Stomach (tissue), 9 donors: ENCODE data around the gene GRAMD2A. TPM values are rescaled to one million over a fixed set of nuclear protein-coding genes. Genes with fewer than 3 reads are reported as not detected.

ENCODE experiments used
- DNase-seq, 2 donors: peaks; one replicate each; pipeline versions ENCODE4 v3.0.0 to v3.0.0-alpha.2; 2013 to 2019
- H3K27ac ChIP-seq, 5 donors: fragments of 200-600 bp in 4 of 5; sonication (generic) in 4 of 5; one replicate each; pipeline ENCODE4 v1.5.1; 2013 to 2019; ENCODE audit warnings: mild to moderate bottlenecking in 1 of 5, moderate library complexity in 1 of 5
- H3K27me3 ChIP-seq, 3 donors: fragments of 200-600 bp; sonication (generic); one replicate each; pipeline ENCODE4 v1.5.1; 2017 to 2019; ENCODE audit warnings: mixed run types in 1 of 3
- H3K36me3 ChIP-seq, 4 donors: fragments of 200-600 bp; sonication (generic); 1 replicate in 3 of 4; 2 replicates in 1 of 4; pipeline ENCODE4 v1.5.1; 2016 to 2019
- H3K4me1 ChIP-seq, 4 donors: fragments of 200-600 bp; sonication (generic); one replicate each; pipeline ENCODE4 v1.5.1; 2016 to 2019
- H3K4me3 ChIP-seq, 4 donors: fragments of 200-600 bp; sonication (generic) in 3 of 4; one replicate each; pipeline ENCODE4 v1.5.1; 2016 to 2019; ENCODE audit warnings: mild to moderate bottlenecking in 1 of 4
- H3K9me3 ChIP-seq, 4 donors: fragments of 200-600 bp; sonication (generic); one replicate each; pipeline ENCODE4 v1.5.1; 2016 to 2019
- EP300 ChIP-seq: sonication (generic); formaldehyde crosslinking; IDR thresholded peaks from one replicate; pipeline ENCODE4 v1.6.1; 2017; ENCODE audit warnings: antibody characterized with exemption
- POLR2A ChIP-seq, 4 donors: fragments of 450-650 bp; IDR thresholded peaks; one replicate each; pipeline ENCODE4 v1.6.1; 2016; ENCODE audit warnings: antibody characterized with exemption in 4 of 4, control low read depth in 2 of 4, mild to moderate bottlenecking in 1 of 4, moderate library complexity in 1 of 4
- POLR2AphosphoS5 ChIP-seq, 3 donors: sonication (generic); formaldehyde crosslinking; IDR thresholded peaks; one replicate each; pipeline ENCODE4 v1.6.1; 2016; ENCODE audit warnings: antibody characterized with exemption in 3 of 3
- WGBS, 5 donors: extraction: QIAGEN DNeasy Blood & Tissue Kit in 3 of 5; methylation state at CpG; one replicate each; pipeline versions ENCODE4 v1.1.5 to v1.1.7; 2013 to 2018; 5-methylcytosine and 5-hydroxymethylcytosine counted together
- intact Hi-C: fragments of 100-400 bp; cut with DNase I; formaldehyde crosslinking; loops from one replicate; pipeline ENCODE4 v1.15.1; 2023; ENCODE audit warnings: low total_unique reads
- polyA plus RNA-seq, 3 donors: library from polyadenylated mRNA; stranded (reverse); fragments of 200-250 nt; gene quantifications; one replicate each; pipeline ENCODE4 v1.2.3, GENCODE V29; 2013
- total RNA-seq, 5 donors: library from RNA; depleted of rRNA; stranded (reverse); fragments of >200 nt; gene quantifications; one replicate each; pipeline versions ENCODE4 v1.1.0 to v1.2.3, GENCODE V29; 2014 to 2016
- TF ChIP-seq, protein P1 (sequence below), 7 experiments: fragments of 450-650 bp in 4 of 7; fragments of 200-600 bp in 3 of 7; sonication (generic) in 3 of 7; IDR thresholded peaks; one replicate each; pipeline ENCODE4 v1.5.1; 2016 to 2019; ENCODE audit warnings: antibody characterized with exemption in 7 of 7, control low read depth in 2 of 7, mild to moderate bottlenecking in 1 of 7
- donor health status: healthy with polysubstance abuse.
- donor health status: Bipolar disorder and iron deficiency.
- donor health status: healthy.

Gene GRAMD2A
- total and polyA plus RNA-seq, 8 donors: 0.29 to 0.92 (median 0.59) TPM; not detected in 4

DNA sequence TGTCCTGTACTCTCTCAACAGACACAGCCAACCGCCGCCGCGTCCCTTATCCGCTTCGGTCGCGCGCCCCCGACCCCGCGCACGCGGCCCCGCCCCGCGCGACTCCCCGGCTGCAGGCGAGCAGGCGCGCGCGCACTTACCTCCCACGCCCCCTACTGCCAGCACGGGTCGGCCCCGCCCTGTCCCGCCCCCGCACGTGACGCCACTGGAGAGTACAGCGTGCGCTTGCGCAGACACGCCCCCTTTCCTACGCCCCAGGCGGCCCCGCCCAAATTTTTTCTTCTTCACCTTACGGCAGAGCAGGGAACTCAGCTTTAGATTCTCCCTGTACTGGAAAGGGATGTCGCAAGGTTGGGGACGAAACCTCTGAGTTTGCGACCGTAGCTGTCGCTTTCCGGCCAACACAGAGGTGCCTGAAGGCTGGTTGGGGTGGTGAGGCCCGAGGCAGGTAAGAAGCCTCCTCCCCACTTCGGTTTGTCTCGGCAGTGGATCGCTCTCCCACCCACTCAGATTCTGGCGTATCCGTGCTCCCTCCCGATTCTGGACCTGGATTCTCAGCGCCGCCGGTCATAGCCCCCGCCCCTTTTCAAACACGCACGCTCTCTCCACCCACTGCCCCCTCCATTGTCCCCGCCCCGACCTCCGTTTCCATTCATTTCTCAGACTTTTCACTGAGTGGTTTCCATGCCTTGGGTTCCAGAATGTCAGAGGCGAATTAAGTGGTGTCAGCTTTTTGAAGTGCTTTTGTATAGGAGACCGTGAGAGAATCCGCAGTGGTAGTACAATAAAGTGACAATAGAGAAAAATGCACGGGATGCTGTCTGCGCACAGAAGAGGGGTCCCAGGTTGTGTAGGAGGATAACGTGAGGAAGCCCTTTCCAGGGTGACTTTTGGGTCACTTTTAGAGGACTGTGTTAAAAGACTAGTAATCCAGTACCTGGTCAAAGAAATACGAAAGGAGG lies 79.3 kb downstream of the GRAMD2A start, which contains the start of the genes MYO9A and SENP8:
Gene MYO9A (minus strand): TSS at position 134 of the 962 bp plus-strand sequence. CDS start 71,587 bp downstream, outside the sequence.
Gene SENP8 (plus strand): TSS at position 387 of the 962 bp plus-strand sequence. CDS start 21,221 bp downstream, outside the sequence.
- WGBS, 5 donors: 0 to 1% (median 1%) methylated on average over 40 to 69 of the region's 69 CpGs
- intact Hi-C loops: no loop called here
- H3K4me1 ChIP-seq: peaks cover 17 to 55% (median 34%) of the 10 kb centered on the region in 4 donors
- H3K9me3 ChIP-seq: no peaks in the 10 kb centered on the region
- no peaks in the 10 kb centered on the region for H3K36me3 ChIP-seq
- H3K27me3 ChIP-seq: no peaks in the 10 kb centered on the region
- peak within 1 kb of the TSS; percentile 86 to 97 (median 94) for H3K27ac ChIP-seq
- DNase-seq: peak; percentile 98 to 99
- TF ChIP-seq, protein P1, sequence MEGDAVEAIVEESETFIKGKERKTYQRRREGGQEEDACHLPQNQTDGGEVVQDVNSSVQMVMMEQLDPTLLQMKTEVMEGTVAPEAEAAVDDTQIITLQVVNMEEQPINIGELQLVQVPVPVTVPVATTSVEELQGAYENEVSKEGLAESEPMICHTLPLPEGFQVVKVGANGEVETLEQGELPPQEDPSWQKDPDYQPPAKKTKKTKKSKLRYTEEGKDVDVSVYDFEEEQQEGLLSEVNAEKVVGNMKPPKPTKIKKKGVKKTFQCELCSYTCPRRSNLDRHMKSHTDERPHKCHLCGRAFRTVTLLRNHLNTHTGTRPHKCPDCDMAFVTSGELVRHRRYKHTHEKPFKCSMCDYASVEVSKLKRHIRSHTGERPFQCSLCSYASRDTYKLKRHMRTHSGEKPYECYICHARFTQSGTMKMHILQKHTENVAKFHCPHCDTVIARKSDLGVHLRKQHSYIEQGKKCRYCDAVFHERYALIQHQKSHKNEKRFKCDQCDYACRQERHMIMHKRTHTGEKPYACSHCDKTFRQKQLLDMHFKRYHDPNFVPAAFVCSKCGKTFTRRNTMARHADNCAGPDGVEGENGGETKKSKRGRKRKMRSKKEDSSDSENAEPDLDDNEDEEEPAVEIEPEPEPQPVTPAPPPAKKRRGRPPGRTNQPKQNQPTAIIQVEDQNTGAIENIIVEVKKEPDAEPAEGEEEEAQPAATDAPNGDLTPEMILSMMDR (IDR thresholded peaks at IDR 0.05): peak in 2 of 7 experiments; percentile 17 to 48
- no peak for TF ChIP-seq EP300
- no peak for TF ChIP-seq POLR2A (IDR thresholded peaks at IDR 0.05)
- TF ChIP-seq POLR2AphosphoS5 (IDR thresholded peaks at IDR 0.05): peak; percentile 61 to 92 (median 88)
- peak within 1 kb of the TSS; percentile 84 to 93 (median 90) for H3K4me3 ChIP-seq

DNA sequence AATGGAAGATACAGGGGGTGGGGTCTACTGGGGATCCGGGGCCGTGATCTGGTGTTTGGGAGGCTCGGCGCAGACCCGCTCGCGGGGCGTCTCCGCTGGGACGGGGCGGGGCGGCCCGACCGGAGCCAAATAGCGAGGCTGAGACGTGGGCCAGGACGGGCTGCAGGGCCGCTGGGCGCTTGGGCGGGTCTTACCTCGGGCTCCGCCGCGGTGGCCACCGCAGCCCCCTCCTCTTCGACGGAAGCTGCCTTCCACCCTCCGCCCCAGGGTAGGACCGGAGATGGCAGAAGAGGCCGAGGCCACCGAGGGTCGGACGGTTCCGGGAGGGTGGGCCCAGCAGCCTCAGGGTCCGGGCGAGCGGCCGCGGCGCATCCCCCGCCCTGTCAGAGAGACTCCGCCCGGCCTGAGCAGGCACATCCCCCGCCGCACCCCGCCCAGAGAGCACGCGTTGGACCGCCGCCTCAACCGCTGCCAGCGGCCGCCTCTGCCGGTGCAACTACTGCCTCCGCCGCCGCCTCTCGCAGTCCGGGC lies 80.0 kb downstream of the GRAMD2A start:
- H3K27ac ChIP-seq: peak overlapping the region; percentile 86 to 97 (median 94)
- peaks cover 17 to 62% (median 38%) of the 10 kb centered on the region in 4 donors for H3K4me1 ChIP-seq
- no peaks in the 10 kb centered on the region for H3K9me3 ChIP-seq
- peak overlapping the region; percentile 84 to 93 (median 90) for H3K4me3 ChIP-seq
- peak; percentile 79 to 91 for DNase-seq
- no peaks in the 10 kb centered on the region for H3K36me3 ChIP-seq
- peak in 1 of 4 donors; percentile 56 for TF ChIP-seq POLR2A (IDR thresholded peaks at IDR 0.05)
- TF ChIP-seq EP300: no peak
- peak in 1 of 3 donors; percentile 23 for TF ChIP-seq POLR2AphosphoS5 (IDR thresholded peaks at IDR 0.05)
- TF ChIP-seq, protein P1 (IDR thresholded peaks at IDR 0.05): no peak
- no peaks in the 10 kb centered on the region for H3K27me3 ChIP-seq
- WGBS, 5 donors: 0 to 1% (median 0%) methylated on average over 15 to 59 of the region's 59 CpGs
- intact Hi-C loops: no loop called here

DNA sequence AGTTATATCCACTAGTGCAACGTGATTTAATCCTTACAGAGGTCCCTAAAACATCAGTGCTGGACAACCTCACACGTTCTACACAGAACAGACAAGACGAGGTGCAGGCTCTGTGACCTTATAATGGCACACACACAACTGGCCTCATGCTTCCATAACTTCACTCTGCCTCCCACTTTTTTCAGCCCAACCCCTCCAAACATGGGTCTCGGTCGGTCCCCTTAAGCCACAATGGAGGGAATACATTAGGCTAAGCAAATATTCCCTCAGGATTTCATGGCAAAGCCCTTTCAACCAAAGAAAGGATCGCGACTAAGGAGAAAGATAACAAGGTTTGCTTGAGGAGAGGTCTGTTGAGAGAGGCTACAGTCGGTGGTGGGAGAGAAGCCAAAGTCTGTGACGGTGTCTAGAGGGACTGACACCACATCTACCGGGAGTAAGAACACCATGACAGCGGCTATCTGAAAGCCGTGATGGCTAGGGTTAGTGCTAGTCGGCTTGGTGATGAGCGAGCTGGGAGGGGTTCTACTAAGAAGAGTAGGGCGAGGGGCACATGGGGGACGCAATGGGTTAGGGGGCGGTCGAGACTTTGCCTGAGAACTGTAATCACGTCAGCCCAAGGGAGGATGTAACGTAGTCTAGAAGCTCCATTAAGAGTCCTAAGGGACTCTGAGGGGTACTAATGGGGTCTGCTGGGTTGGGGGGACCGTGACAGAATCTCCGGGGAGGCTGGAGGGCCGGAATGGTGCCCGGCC lies 80.7 kb downstream of the GRAMD2A start:
- WGBS, 5 donors: 1 to 2% (median 2%) methylated on average over 24 of the region's 24 CpGs
- peaks cover 17 to 68% (median 41%) of the 10 kb centered on the region in 4 donors for H3K4me1 ChIP-seq
- intact Hi-C loops: no loop called here

More for the DNA sequence above, 80.7 kb downstream of the GRAMD2A start:
- Histone ChIP-seq H3K9me3 (no peaks in the 10 kb centered on the region), H3K4me3 (peak overlapping the region; percentile 84 to 93 (median 90)), H3K27ac (peak overlapping the region; percentile 86 to 97 (median 94)), H3K36me3 (no peaks in the 10 kb centered on the region), H3K27me3 (no peaks in the 10 kb centered on the region)
- no peak for TF ChIP-seq POLR2A (IDR thresholded peaks at IDR 0.05)
- TF ChIP-seq, protein P1 (IDR thresholded peaks at IDR 0.05): no peak
- TF ChIP-seq POLR2AphosphoS5 (IDR thresholded peaks at IDR 0.05): no peak
- TF ChIP-seq EP300: no peak
- peak in 1 of 2 donors; percentile 74 for DNase-seq
